ENCODE measurements around the gene MYH11. TPM values are rescaled to one million over a fixed set of nuclear protein-coding genes. Genes with fewer than 3 reads are reported as not detected.
A peak's percentile ranks its signal among the peaks of the same experiment; 100 is the strongest.

Gene MYH11
- 0.02 TPM in 1 of 2 replicates, not detected in the other for total RNA-seq (2014; rRNA removed; shearing (Covaris generic))
- not detected in 2 replicates for polyA plus RNA-seq (2014; cell fraction: nucleus; rRNA removed)

DNA sequence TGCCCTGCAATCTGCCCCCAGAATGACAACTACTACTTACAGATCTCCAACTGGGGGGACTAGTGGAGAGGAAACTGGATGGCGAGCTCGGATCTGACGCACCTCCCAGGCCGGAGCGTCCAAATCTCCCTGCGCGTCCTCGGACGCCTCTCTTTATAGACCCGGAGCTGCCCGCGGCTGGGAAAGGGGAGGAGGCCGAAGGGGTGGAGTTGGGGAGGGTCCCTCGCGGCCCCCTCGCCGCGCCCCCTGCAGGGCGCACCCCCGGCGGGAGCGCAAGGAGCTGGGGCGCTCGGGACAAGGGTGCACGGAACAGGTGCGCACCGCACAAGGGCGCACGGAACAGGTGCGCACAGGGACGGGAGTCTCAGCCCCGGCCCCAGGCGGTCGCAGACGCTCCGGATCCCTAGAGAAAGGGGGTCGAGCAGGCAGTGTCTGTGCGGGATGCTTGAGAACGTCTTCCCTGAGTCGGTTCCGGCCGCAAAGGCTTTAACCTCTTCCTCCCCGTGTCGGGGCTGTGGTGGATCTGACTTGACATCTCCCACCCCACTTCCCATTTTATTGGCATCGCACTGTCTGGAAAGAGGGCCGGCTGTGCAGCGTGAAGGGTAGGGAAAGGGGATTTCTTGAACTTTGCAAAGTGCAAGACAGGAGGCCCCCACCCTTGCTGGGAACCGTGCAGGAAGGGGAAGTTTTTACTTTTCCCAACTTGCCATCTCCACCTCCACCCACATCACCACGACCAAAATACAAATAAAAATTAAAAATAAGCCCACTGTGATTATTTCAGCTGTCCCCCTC is at the start of gene MYH11:
MYH11 (minus strand) TSS at position 128 of the 798 bp plus-strand sequence. CDS start 18,776 bp downstream, outside the sequence.
- no peak for DNase-seq (ENCODE audit: extremely low read depth, low read depth)

DNA sequence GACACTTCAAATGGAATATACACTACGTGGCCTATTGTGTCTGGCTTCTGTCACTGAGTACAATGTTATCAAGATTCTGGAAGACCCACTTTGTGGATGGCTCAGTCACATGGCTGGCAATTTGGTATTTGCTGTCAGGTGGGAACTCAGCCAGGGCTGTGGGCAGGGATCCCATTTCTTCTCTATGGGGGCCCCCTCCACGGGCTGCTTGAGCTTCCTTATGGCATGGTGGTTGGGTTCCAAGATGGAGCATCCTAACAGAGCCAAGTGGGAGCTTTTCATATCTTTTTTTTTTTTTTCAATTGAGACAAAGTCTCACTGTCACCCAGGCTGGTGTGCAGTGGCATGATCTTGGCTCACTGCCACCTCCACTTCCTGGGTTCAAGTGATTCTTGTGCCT is 49.6 kb upstream of the MYH11 start:
- no peak for DNase-seq (ENCODE audit: extremely low read depth, low read depth)

DNA sequence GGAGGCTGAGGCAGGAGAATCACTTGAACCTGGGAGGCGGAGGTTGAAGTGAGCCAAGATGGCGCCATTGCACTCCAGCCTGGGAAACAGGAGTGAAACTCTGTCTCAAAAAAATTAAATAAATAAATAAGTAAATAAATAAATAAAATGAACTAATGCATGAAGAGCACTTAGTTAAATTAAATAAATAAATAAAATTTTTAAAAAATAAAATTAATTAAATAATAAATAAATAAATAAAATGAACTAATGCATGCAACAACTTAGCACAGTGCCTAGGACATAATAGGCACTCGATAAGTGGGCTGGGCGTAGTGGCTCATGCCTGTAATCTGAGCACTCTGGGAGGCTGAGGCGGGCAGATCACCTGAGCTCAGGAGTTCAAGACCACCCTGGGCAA is 47.1 kb upstream of the MYH11 start:
- no peak for DNase-seq (ENCODE audit: extremely low read depth, low read depth)

GRCh38 chr16:15900901-15901500 is 44.2 kb upstream of the MYH11 start:
- DNase-seq (ENCODE audit: extremely low read depth, low read depth): no peak

DNA sequence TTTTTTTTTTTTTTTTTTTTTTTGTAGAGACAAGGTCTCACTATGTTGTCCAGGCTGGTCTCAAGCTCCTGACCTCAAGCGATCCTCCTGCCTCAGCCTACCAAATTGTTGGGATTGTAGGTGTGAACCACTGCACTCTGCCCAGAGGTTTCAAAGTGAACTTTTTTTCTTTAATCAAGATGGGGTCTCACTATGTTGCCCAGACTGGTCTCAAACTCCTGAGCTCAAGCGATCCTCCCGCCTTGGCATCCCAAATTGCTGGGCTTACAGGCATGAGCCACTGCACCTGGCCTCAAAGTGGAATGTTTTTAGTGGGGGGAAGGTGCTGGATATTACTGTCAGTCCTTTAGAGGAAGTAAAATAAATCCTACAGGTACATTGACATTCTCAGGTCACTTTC is 43.5 kb upstream of the MYH11 start:
- no peak for DNase-seq (ENCODE audit: extremely low read depth, low read depth)

- no peak for DNase-seq (ENCODE audit: extremely low read depth, low read depth)
Measured at GRCh38 chr16:15899538-15900100, 42.8 kb upstream of the MYH11 start.

GRCh38 chr16:15898654-15899053 is 41.8 kb upstream of the MYH11 start:
- DNase-seq (ENCODE audit: extremely low read depth, low read depth): no peak

DNA sequence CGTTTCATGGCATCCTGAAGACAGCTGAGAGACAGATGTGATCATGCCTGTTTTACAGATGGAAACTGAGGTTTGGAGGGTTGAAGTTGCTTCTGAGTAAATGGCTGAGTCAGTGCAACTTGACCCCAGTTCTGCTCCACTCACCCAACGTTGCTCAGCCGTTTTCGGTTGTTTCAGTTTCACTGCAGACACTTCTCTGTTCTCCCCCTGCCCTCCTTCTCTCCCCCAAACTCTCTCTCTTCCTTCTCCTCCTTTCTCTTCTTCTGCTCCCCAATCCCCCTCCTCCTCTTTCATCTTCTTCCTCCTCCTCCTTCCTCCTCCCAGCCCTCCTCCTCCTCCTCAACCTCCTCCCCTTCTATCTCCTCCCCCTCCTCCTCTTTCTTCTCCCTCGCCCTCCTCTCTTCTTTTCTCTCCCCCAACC is 41.0 kb upstream of the MYH11 start:
- no peak for DNase-seq (ENCODE audit: extremely low read depth, low read depth)

DNA sequence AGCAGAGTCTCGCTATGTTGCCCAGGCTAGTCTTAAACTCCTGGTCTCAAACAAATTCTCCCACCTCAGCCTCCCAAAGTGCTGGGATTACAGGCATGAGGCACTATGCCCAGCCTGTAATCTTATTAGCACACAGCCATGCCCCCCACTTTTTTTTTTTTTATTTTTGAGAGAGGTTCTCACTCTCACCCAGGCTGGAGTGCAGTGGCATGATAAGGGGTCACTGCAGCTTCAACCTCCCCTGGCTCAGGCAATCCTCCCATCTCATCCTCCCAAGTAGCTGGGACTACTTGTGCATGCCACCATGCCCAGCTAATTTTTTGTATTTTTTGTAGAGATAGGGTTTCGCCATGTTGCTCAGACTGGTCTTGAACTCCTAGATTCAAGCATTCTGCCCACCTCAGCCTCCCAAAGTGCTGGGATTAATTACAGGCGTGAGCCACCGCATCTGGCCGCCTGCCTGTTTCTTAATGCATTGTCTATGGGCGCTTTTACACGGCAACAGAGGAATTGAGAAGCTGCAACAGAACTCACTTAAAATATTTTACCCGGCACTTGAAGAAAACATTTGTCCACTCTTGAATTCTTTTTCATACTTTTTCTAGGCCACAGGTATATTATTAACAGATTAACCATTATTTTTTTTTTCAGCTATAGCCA is 40.4 kb upstream of the MYH11 start:
- no peak for DNase-seq (ENCODE audit: extremely low read depth, low read depth)

DNA sequence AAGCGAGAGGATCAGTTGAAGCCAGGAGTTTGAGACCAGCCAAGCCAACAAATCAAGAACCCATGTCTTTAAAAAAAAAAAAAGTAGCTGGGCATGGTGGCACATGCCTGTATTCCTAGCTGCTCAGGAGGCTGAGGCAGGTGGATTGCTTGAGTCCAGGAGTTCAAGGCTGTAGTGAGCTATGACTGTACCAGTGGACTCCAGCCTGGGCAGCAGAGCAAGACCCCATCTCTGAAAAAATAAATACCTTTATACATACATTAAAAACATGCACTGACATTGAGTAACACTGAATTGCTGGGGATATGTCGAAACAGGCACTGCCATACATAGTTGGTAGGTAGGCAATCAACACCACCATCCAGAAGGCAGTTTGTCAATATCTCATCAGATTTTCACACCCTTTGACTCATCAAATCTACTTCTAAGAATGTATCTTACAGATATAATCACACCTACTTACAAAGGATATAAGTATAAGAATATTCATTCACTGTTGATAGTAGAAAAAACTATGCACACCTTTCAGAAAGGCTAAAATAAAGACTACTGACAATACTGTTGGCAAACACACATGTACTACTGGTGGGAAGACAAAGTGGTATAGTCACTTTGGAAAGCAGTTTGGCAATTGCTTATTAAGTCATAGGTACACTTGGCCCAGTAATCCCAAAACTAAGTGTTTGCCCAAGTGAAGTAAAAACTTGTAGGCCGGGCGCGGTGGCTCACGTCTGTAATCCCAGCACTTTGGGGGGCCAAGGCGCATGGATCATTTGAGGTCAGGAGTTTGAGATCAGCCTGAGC is 37.9 kb upstream of the MYH11 start:
- DNase-seq (ENCODE audit: extremely low read depth, low read depth): no peak

GRCh38 chr16:15891508-15891907 is 34.7 kb upstream of the MYH11 start:
- no peak for DNase-seq (ENCODE audit: extremely low read depth, low read depth)

- peak; percentile 100 for DNase-seq (ENCODE audit: extremely low read depth, low read depth)
Measured at GRCh38 chr16:15888072-15888976, 31.5 kb upstream of the MYH11 start, which contains the start of gene CEP20. Gene CEP20, minus strand, starts transcription at chr16:15888603. Its CDS starts 18 bp downstream, at chr16:15888585.

DNA sequence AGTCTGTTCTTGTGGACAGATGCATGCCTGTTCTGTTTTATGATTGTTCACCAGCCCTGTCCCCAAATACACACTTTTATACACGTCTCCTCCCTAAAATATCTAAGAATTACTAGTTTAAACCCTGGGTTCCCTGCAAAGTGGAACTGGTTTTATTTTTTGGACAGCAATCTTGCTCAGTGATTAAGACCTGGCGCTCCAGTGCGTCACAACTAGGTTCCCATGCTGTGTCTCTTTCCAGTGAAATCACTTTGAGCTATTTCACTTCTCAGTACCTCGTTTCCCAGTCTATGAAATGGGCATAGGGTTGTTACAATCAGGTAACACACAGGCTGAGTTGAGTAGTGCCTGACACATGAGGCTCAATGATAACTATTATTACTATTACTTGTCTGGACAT is 30.5 kb upstream of the MYH11 start:
- DNase-seq (ENCODE audit: extremely low read depth, low read depth): no peak

DNA sequence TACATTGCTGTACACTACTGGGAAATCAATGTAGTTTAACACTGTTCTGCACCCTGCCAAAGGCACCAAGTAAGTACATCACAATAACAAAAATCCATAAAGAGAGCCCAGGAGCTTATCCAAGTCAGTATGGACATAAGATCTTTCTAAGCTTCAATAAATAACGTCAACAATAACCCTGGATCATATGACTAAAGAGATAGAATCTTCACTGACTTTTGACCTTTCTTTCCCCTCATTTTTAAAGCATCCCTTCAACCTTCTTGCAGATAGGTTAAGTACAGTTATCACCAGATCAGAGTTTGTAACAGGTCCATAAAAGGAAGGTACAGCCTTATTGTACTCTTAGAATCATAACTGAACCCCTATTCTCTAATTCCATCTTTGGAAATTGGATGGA is 29.2 kb upstream of the MYH11 start:
- DNase-seq (ENCODE audit: extremely low read depth, low read depth): no peak

- peak; percentile 76 for DNase-seq (ENCODE audit: extremely low read depth, low read depth)
Measured at GRCh38 chr16:15885560-15886001, 28.8 kb upstream of the MYH11 start.

- no peak for DNase-seq (ENCODE audit: extremely low read depth, low read depth)
Measured at GRCh38 chr16:15882563-15882962, 25.7 kb upstream of the MYH11 start.

- no peak for DNase-seq (ENCODE audit: extremely low read depth, low read depth)
Measured at GRCh38 chr16:15881794-15882379, 25.1 kb upstream of the MYH11 start.

GRCh38 chr16:15880434-15881308 is 23.8 kb upstream of the MYH11 start:
- no peak for DNase-seq (ENCODE audit: extremely low read depth, low read depth)

All from NCI-H460 (cell line).